Keratinocyte (primary cell): ENCODE results near the gene PNISR. TPM values are rescaled to one million over a fixed set of nuclear protein-coding genes. Genes with fewer than 3 reads are reported as not detected.
A peak's percentile ranks its signal among the peaks of the same experiment; 100 is the strongest.
"Not testable (repeated sequence)": the region's sequence is repeated elsewhere in the genome, so short reads cannot be mapped to it uniquely, and the experiment has no call there.

Source experiments
- DNase-seq: peaks from one replicate; pipeline ENCODE4 v3.0.0-alpha.2; 2011; ENCODE audit warnings: low read depth, missing footprints, low spot score
- FAIRE-seq: peaks from 2 replicates; lab custom pipeline; 2011; peaks lifted over from hg19 to GRCh38; lab: Jason Lieb, UNC
- H2AFZ ChIP-seq: 2 replicates; pipeline ENCODE4 v1.6.0; 2012; ENCODE audit warnings: low read length, control low read depth, inconsistent platforms; ENCODE audit not compliant: control insufficient read depth
- H3K27ac ChIP-seq: 2 replicates; pipeline ENCODE4 v1.5.1; 2011; ENCODE audit warnings: low read length; ENCODE audit not compliant: control insufficient read depth, insufficient read depth
- H3K27me3 ChIP-seq: 3 replicates; pipeline ENCODE4 v1.6.0; 2011; ENCODE audit warnings: low read length; ENCODE audit not compliant: control insufficient read depth, insufficient read depth; ENCODE audit errors: extremely low read depth
- H3K36me3 ChIP-seq, 2 experiments: 2 replicates in 1 of 2; 3 replicates in 1 of 2; pipeline ENCODE4 v1.5.1; 2011; ENCODE audit warnings: low read length in 2 of 2, mild to moderate bottlenecking in 1 of 2; ENCODE audit not compliant: control insufficient read depth in 2 of 2, insufficient read depth in 2 of 2; ENCODE audit errors: extremely low read depth in 1 of 2
- H3K4me1 ChIP-seq: 3 replicates; pipeline ENCODE4 v1.5.1; 2011; ENCODE audit warnings: low read length; ENCODE audit not compliant: control insufficient read depth, insufficient read depth; ENCODE audit errors: extremely low read depth
- H3K4me2 ChIP-seq: 3 replicates; pipeline ENCODE4 v1.6.0; 2011; ENCODE audit warnings: low read depth, low read length; ENCODE audit not compliant: control insufficient read depth, insufficient read depth; ENCODE audit errors: extremely low read depth
- H3K4me3 ChIP-seq, 3 experiments: fragments of 200-600 bp in 1 of 3; sonication (generic) in 1 of 3; 2 replicates in 2 of 3; 3 replicates in 1 of 3; pipeline ENCODE4 v1.5.1; 2011 to 2016; ENCODE audit warnings: low read length in 3 of 3, mild to moderate bottlenecking in 3 of 3, control low read depth in 2 of 3, inconsistent platforms in 1 of 3, low read depth in 1 of 3, mixed read lengths in 1 of 3, mixed run types in 1 of 3, moderate library complexity in 1 of 3; ENCODE audit not compliant: control insufficient read depth in 2 of 3, insufficient read depth in 2 of 3; ENCODE audit errors: extremely low read depth in 1 of 3
- H3K79me2 ChIP-seq: 2 replicates; pipeline ENCODE4 v1.6.0; 2012; ENCODE audit warnings: low read length; ENCODE audit not compliant: control insufficient read depth, insufficient read depth
- H3K9ac ChIP-seq: 3 replicates; pipeline ENCODE4 v1.6.0; 2011; ENCODE audit warnings: low read length; ENCODE audit not compliant: control insufficient read depth, insufficient read depth; ENCODE audit errors: extremely low read depth
- H3K9me1 ChIP-seq: 3 replicates; pipeline ENCODE4 v1.6.0; 2011; ENCODE audit warnings: low read length; ENCODE audit not compliant: control insufficient read depth, insufficient read depth; ENCODE audit errors: extremely low read depth
- H3K9me3 ChIP-seq: 2 replicates; pipeline ENCODE4 v1.5.1; 2012; ENCODE audit warnings: low read depth, low read length; ENCODE audit not compliant: control insufficient read depth
- H4K20me1 ChIP-seq: 3 replicates; pipeline ENCODE4 v1.6.0; 2011; ENCODE audit warnings: low read length; ENCODE audit not compliant: control insufficient read depth, insufficient read depth; ENCODE audit errors: extremely low read depth
- EZH2 ChIP-seq: IDR thresholded peaks from one replicate; pipeline ENCODE4 v1.6.1; 2012; ENCODE audit warnings: inconsistent platforms, mild to moderate bottlenecking, low read length, moderate library complexity
- dilution Hi-C: fragments of 300-500 bp; cut with MboI; formaldehyde crosslinking; loops from one replicate; pipeline ENCODE4 v1.7.0; 2020; ENCODE audit warnings: low sequenced_read_pairs; ENCODE audit not compliant: extremely low pct_ligation_motif_present
- polyA plus RNA-seq, 5 experiments: library from polyadenylated mRNA; depleted of rRNA in 3 of 5; stranded (reverse) in 3 of 5; stranded (forward) in 1 of 5; unstranded in 1 of 5; fragments of >200 nt; gene quantifications; 1 replicate in 1 of 5; 2 replicates in 3 of 5; 3 replicates in 1 of 5; pipeline versions ENCODE4 v1.2.1 to v1.2.3, GENCODE V29; 2011 to 2012; ENCODE audit warnings: missing spikeins in 2 of 5, low read depth in 1 of 5, low replicate concordance in 1 of 5
- TF ChIP-seq, protein P1 (sequence below), 3 experiments: IDR thresholded peaks in 1 of 3; conservative IDR thresholded peaks in 1 of 3; optimal IDR thresholded peaks in 1 of 3; 2 replicates in 2 of 3; 3 replicates in 1 of 3; pipeline versions ENCODE3 to v1.5.1; 2011; ENCODE audit warnings: low read length in 3 of 3, mild to moderate bottlenecking in 3 of 3, moderate library complexity in 2 of 3, control low read depth in 1 of 3, inconsistent platforms in 1 of 3; ENCODE audit not compliant: insufficient read depth in 2 of 3; ENCODE audit errors: extremely low read depth in 1 of 3

PNISR gene
- polyA plus RNA-seq, 1 donor (not counting 4 experiments of a cell fraction or from before 2014, with no cell fraction given): 60.5 TPM

DNA sequence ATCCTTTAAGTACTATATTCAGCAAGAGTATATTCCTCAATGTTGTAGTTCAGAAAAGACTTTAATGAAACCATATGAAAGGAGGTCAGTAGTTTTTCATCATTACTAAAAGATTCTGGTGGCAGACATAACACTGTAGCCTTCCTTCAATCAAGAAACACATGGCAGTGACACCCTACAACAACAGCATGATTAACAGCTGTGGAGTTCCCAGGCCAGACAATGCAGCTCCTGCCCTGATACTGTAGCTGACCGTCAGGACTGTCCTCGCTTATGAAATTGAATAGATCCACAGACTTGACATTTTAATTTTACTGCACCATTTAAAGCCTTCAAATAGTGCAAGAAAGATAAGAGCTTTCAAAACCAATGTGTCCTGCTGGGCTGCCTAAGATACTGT is 46.5 kb upstream of the PNISR start:
- no peaks in the 10 kb centered on the region for H3K79me2 ChIP-seq
- no peak overlapping the region for H3K4me2 ChIP-seq
- dilution Hi-C loops: no loop called here
- TF ChIP-seq, protein P1, sequence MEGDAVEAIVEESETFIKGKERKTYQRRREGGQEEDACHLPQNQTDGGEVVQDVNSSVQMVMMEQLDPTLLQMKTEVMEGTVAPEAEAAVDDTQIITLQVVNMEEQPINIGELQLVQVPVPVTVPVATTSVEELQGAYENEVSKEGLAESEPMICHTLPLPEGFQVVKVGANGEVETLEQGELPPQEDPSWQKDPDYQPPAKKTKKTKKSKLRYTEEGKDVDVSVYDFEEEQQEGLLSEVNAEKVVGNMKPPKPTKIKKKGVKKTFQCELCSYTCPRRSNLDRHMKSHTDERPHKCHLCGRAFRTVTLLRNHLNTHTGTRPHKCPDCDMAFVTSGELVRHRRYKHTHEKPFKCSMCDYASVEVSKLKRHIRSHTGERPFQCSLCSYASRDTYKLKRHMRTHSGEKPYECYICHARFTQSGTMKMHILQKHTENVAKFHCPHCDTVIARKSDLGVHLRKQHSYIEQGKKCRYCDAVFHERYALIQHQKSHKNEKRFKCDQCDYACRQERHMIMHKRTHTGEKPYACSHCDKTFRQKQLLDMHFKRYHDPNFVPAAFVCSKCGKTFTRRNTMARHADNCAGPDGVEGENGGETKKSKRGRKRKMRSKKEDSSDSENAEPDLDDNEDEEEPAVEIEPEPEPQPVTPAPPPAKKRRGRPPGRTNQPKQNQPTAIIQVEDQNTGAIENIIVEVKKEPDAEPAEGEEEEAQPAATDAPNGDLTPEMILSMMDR (optimal IDR thresholded peaks at IDR 0.05 in 1 of 3, IDR thresholded peaks at IDR 0.05 in 1 of 3, conservative IDR thresholded peaks at IDR 0.05 in 1 of 3; ENCODE audit: extremely low read depth in 1 of 3, insufficient read depth in 2 of 3, low read length in 3 of 3): no peak
- TF ChIP-seq EZH2: no peak
- no peaks in the 10 kb centered on the region for H3K27me3 ChIP-seq
- H4K20me1 ChIP-seq: no peaks in the 10 kb centered on the region
- no peaks in the 10 kb centered on the region for H3K9me3 ChIP-seq
- H3K36me3 ChIP-seq: peaks cover 0 to 3% of the 10 kb centered on the region in 2 experiments
- no peak for FAIRE-seq
- H3K9ac ChIP-seq: no peak overlapping the region
- H3K4me1 ChIP-seq: no peaks in the 10 kb centered on the region
- H3K9me1 ChIP-seq: no peaks in the 10 kb centered on the region
- no peak for DNase-seq
- H2AFZ ChIP-seq: no peak overlapping the region
- no peak overlapping the region for H3K27ac ChIP-seq
- no peak overlapping the region for H3K4me3 ChIP-seq

DNA sequence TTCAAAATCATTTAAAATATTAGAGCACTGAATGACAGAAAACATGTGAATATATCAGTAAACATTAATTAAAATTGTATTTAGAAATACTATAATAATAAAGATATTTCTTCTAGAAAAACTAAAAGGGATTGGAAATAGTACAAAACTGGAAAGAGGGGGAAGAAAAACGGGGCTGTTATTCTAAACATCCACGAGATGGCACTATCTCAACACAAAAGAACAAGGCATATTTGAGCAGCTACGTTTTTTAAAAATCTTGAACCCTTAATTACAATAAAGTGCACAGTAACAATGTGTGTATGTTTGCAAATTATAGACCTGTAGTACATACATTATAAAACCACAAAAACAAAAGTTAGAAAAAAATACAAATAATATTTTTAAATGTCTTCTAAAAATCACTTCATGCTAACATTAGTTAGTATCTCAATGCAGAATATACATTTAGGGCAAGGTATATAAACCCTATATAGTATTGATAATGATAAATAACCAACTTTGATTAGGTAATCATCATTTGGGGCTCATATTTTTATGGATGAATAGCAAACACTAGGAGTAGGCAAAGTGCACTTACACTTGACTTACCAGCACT is 42.5 kb upstream of the PNISR start:
- Histone ChIP-seq H3K79me2 (no peaks in the 10 kb centered on the region), H3K9ac (no peak overlapping the region), H3K4me1 (no peaks in the 10 kb centered on the region), H3K4me3 (no peak overlapping the region), H3K9me1 (no peaks in the 10 kb centered on the region), H2AFZ (no peak overlapping the region), H3K36me3 (no peaks in the 10 kb centered on the region), H3K27ac (no peak overlapping the region), H3K4me2 (no peak overlapping the region), H3K9me3 (no peaks in the 10 kb centered on the region), H3K27me3 (no peaks in the 10 kb centered on the region), H4K20me1 (no peaks in the 10 kb centered on the region)
- dilution Hi-C loops: no loop called here
- no peak for TF ChIP-seq EZH2
- TF ChIP-seq, protein P1 (optimal IDR thresholded peaks at IDR 0.05 in 1 of 3, IDR thresholded peaks at IDR 0.05 in 1 of 3, conservative IDR thresholded peaks at IDR 0.05 in 1 of 3; ENCODE audit: extremely low read depth in 1 of 3, insufficient read depth in 2 of 3, low read length in 3 of 3): peak in 2 of 3 experiments; percentile 40 to 41
- DNase-seq (no peak), FAIRE-seq (no peak)

DNA sequence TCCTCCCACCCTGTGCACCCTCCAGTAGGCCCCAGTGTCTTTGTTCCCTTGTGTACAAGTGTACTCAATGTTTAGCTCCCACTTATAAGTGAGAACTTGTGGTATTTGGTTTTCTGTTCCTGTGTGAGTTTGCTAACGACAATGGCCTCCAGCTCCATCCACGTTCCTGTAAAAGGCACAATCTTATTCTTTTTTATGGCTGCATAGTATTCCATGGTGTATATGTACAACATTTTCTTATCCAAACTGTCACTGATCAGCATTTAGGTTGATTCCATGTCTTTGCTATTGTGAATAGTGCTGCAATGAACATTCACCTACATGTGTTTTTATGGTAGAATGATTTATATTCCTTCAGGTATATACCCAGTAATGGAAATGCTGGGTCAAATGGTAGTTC is 34.0 kb upstream of the PNISR start:
- H3K4me1 ChIP-seq, H3K9ac ChIP-seq, H3K4me3 ChIP-seq, DNase-seq, H3K9me1 ChIP-seq, H2AFZ ChIP-seq, H3K9me3 ChIP-seq, FAIRE-seq, H3K79me2 ChIP-seq, H3K27ac ChIP-seq, H3K36me3 ChIP-seq, dilution Hi-C loops, H3K4me2 ChIP-seq, H4K20me1 ChIP-seq, H3K27me3 ChIP-seq: not testable (repeated sequence)
